GM23338 (cell line): ENCODE data around the gene LMF2. TPM values are rescaled to one million over a fixed set of nuclear protein-coding genes. Genes with fewer than 3 reads are reported as not detected.
A peak's percentile ranks its signal among the peaks of the same experiment; 100 is the strongest.

Source experiments
- ATAC-seq: fragments of 200-7000 bp; cut with Tn5 transposase; 3 replicates; pipeline ENCODE4 v1.9.1; 2020
- DNase-seq: peaks from one replicate; pipeline ENCODE4 v3.0.0-alpha.2; 2015; ENCODE audit warnings: low spot score
- H2AFZ ChIP-seq: fragments of 200-600 bp; sonication (generic); 2 replicates; pipeline ENCODE4 v1.8.0; 2016; ENCODE audit warnings: antibody characterized with exemption, mild to moderate bottlenecking, moderate library complexity
- H3F3A ChIP-seq: fragments of 200-600 bp; sonication (generic); replicated peaks from 2 replicates; pipeline ENCODE4 v1.8.0; 2017; ENCODE audit warnings: antibody characterized with exemption, mixed run types, low read depth
- H3K27ac ChIP-seq: fragments of 200-600 bp; sonication (generic); 2 replicates; pipeline ENCODE4 v1.6.1; 2016; ENCODE audit warnings: low read depth
- H3K27me3 ChIP-seq: fragments of 200-600 bp; sonication (generic); 2 replicates; pipeline ENCODE4 v1.8.0; 2016; ENCODE audit warnings: mild to moderate bottlenecking, mixed run types, moderate library complexity; ENCODE audit not compliant: insufficient read depth
- H3K36me3 ChIP-seq: fragments of 200-600 bp; sonication (generic); 2 replicates; pipeline ENCODE4 v1.8.0; 2016; ENCODE audit warnings: mild to moderate bottlenecking; ENCODE audit not compliant: insufficient read depth
- H3K4me1 ChIP-seq: fragments of 200-600 bp; sonication (generic); 2 replicates; pipeline ENCODE4 v1.8.0; 2016; ENCODE audit warnings: mild to moderate bottlenecking, moderate library complexity; ENCODE audit not compliant: insufficient read depth
- H3K4me2 ChIP-seq: fragments of 200-600 bp; sonication (generic); 2 replicates; pipeline ENCODE4 v1.7.1; 2017; ENCODE audit warnings: mixed run types
- H3K4me3 ChIP-seq: fragments of 200-600 bp; sonication (generic); 2 replicates; pipeline ENCODE4 v1.6.1; 2016; ENCODE audit warnings: mixed run types
- H3K79me2 ChIP-seq: fragments of 200-600 bp; sonication (generic); replicated peaks from 2 replicates; pipeline ENCODE4 v1.8.0; 2017; ENCODE audit warnings: mild to moderate bottlenecking; ENCODE audit not compliant: insufficient read depth
- H3K9me2 ChIP-seq: fragments of 200-600 bp; sonication (generic); 2 replicates; pipeline ENCODE4 v1.8.0; 2017; ENCODE audit not compliant: insufficient read depth
- H4K20me1 ChIP-seq: fragments of 200-600 bp; sonication (generic); replicated peaks from 2 replicates; pipeline ENCODE4 v1.8.0; 2017; ENCODE audit warnings: mild to moderate bottlenecking; ENCODE audit not compliant: insufficient read depth
- H3K27ac Mint-ChIP-seq: 2 replicates; pipeline ENCODE4 v1.8.0; 2020; ENCODE audit warnings: inconsistent platforms, mild to moderate bottlenecking, moderate library complexity, mixed read lengths
- H3K27me3 Mint-ChIP-seq: 3 replicates; pipeline ENCODE4 v1.8.0; 2022; ENCODE audit warnings: low read depth, mild to moderate bottlenecking, moderate library complexity, mixed read lengths, inconsistent platforms; ENCODE audit not compliant: insufficient read depth, poor library complexity
- H3K36me3 Mint-ChIP-seq: 3 replicates; pipeline ENCODE4 v1.8.0; 2021; ENCODE audit warnings: low read depth, mild to moderate bottlenecking, inconsistent platforms, moderate library complexity, mixed read lengths
- H3K4me1 Mint-ChIP-seq: 3 replicates; pipeline ENCODE4 v1.8.0; 2020; ENCODE audit warnings: mild to moderate bottlenecking, inconsistent platforms, mixed read lengths
- H3K4me3 Mint-ChIP-seq: 3 replicates; pipeline ENCODE4 v1.8.0; 2021; ENCODE audit warnings: moderate library complexity, mild to moderate bottlenecking, inconsistent platforms, mixed read lengths
- H3K9me3 Mint-ChIP-seq: 3 replicates; pipeline ENCODE4 v1.8.0; 2020; ENCODE audit warnings: moderate library complexity, mild to moderate bottlenecking, inconsistent platforms, mixed read lengths
- CREB1 ChIP-seq: fragments of 250-450 bp; sonication (Bioruptor Pico); IDR thresholded peaks from 2 replicates; pipeline ENCODE4 v1.5.0; 2020; ENCODE audit warnings: low read depth, mild to moderate bottlenecking, moderate library complexity
- CTCF ChIP-seq, 2 experiments: fragments of 200-600 bp in 1 of 2; sonication (generic) in 1 of 2; conservative IDR thresholded peaks; 2 replicates each; pipeline versions ENCODE4 v1.5.1 to v1.6.1; 2016 to 2017; ENCODE audit warnings: antibody characterized with exemption in 2 of 2, low read depth in 2 of 2, mild to moderate bottlenecking in 2 of 2, moderate library complexity in 1 of 2
- ETS1 ChIP-seq: IDR thresholded peaks from 2 replicates; pipeline ENCODE4 v1.6.1; 2016; ENCODE audit warnings: antibody characterized with exemption
- EZH2 ChIP-seq: fragments of 200-600 bp; sonication (generic); IDR thresholded peaks from one replicate; pipeline ENCODE4 v1.8.0; 2017; ENCODE audit warnings: antibody characterized with exemption, mild to moderate bottlenecking, low read depth; ENCODE audit not compliant: unreplicated experiment
- EZH2phosphoT487 ChIP-seq: fragments of 200-600 bp; sonication (generic); IDR thresholded peaks from one replicate; pipeline ENCODE4 v1.8.1; 2018; ENCODE audit warnings: antibody characterized with exemption; ENCODE audit not compliant: unreplicated experiment
- JUNB ChIP-seq: IDR thresholded peaks from one replicate; pipeline ENCODE4 v1.6.1; 2016; ENCODE audit warnings: antibody characterized with exemption; ENCODE audit not compliant: unreplicated experiment
- NANOG ChIP-seq: IDR thresholded peaks from 2 replicates; pipeline ENCODE4 v1.6.1; 2016; ENCODE audit warnings: antibody characterized with exemption, borderline replicate concordance
- POLR2AphosphoS5 ChIP-seq: IDR thresholded peaks from 2 replicates; pipeline ENCODE4 v1.6.1; 2016; ENCODE audit warnings: antibody characterized with exemption, low read depth
- REST ChIP-seq: IDR thresholded peaks from one replicate; pipeline ENCODE4 v1.6.1; 2018; ENCODE audit warnings: antibody characterized with exemption; ENCODE audit not compliant: unreplicated experiment
- STAT1 ChIP-seq: IDR thresholded peaks from one replicate; pipeline ENCODE4 v1.6.1; 2016; ENCODE audit warnings: antibody characterized with exemption; ENCODE audit not compliant: unreplicated experiment
- ZNF114 ChIP-seq: fragments of 250-450 bp; sonication (Bioruptor Pico); IDR thresholded peaks from 2 replicates; pipeline ENCODE4 v1.5.0; 2020; ENCODE audit warnings: mild to moderate bottlenecking, moderate library complexity
- ZNF331 ChIP-seq: fragments of 250-450 bp; sonication (Bioruptor Pico); IDR thresholded peaks from 2 replicates; pipeline ENCODE4 v1.5.0; 2020; ENCODE audit warnings: low read depth, mild to moderate bottlenecking, moderate library complexity
- ZNF462 ChIP-seq: fragments of 250-450 bp; sonication (Bioruptor Pico); IDR thresholded peaks from 2 replicates; pipeline ENCODE4 v1.5.0; 2020; ENCODE audit warnings: mild to moderate bottlenecking, moderate library complexity
- polyA plus RNA-seq: library from polyadenylated mRNA; unstranded; fragments of >200 nt; fragmentation: Nextera tagmentation; extraction: Ambion mirVana; gene quantifications from 2 replicates; pipeline ENCODE4 v1.2.1, GENCODE V29; 2016
- total RNA-seq: library from RNA; depleted of rRNA; stranded (reverse); fragments of >200 nt; shearing (Covaris generic); gene quantifications from 2 replicates; pipeline ENCODE4 v1.2.3, GENCODE V29; 2014

The LMF2 gene
- total and polyA plus RNA-seq, 2 experiments from 2014 or later: 15.6 to 36.3 TPM

GRCh38 chr22:50526108-50526833, 18.8 kb upstream of the LMF2 start:
- Histone ChIP-seq H3K4me3 (peak overlapping the region; percentile 84), H2AFZ (no peak overlapping the region), H3K4me1 (peaks cover 3% of the 10 kb centered on the region; the same call in 1 of the 2 replicates), H3F3A (peaks cover 4% of the 10 kb centered on the region), H3K79me2 (no peaks in the 10 kb centered on the region), H3K4me2 (peak overlapping the region; percentile 94), H4K20me1 (no peaks in the 10 kb centered on the region; the same call in 1 of the 2 replicates), H3K9me2 (no peaks in the 10 kb centered on the region), H3K27ac (no peak overlapping the region), H3K27me3 (peaks cover 47% of the 10 kb centered on the region), H3K36me3 (no peaks in the 10 kb centered on the region)
- ATAC-seq (peak; percentile 25), DNase-seq (peak; percentile 75)
- Mint-ChIP-seq H3K27ac (no peak overlapping the region), H3K27me3 (peaks cover 49% of the 10 kb centered on the region), H3K9me3 (peaks cover 4% of the 10 kb centered on the region; the same call in 2 of the 3 replicates), H3K4me1 (peaks cover 11% of the 10 kb centered on the region), H3K36me3 (peaks cover 9% of the 10 kb centered on the region), H3K4me3 (peak overlapping the region; percentile 68)
- TF ChIP-seq JUNB (no peak), ZNF331 (CRISPR knock-in tag) (no peak), ZNF462 (CRISPR knock-in tag) (no peak), CREB1 (no peak), CTCF (conservative IDR thresholded peaks at IDR 0.05; ENCODE audit: low read depth in 2 of 2) (peak; percentile 26 to 46), STAT1 (no peak), ZNF114 (CRISPR knock-in tag) (no peak), POLR2AphosphoS5 (no peak), ETS1 (peak; percentile 2; the same call in 1 of the 2 replicates), REST (no peak), NANOG (no peak), EZH2 (no peak), EZH2phosphoT487 (no peak)
